Measurements from ENCODE around the gene ELMO1. TPM values are rescaled to one million over a fixed set of nuclear protein-coding genes. Genes with fewer than 3 reads are reported as not detected.

ELMO1 gene
- polyA plus RNA-seq, 1 donor (not counting 4 experiments of a cell fraction or from before 2014, with no cell fraction given): not detected

GRCh38 chr7:36916619-36917018 is 532.0 kb downstream of the ELMO1 start:
- Histone ChIP-seq H3K4me2 (ENCODE audit: control insufficient read depth, extremely low read depth, insufficient read depth, low read depth, low read length) (no peak overlapping the region), H3K36me3 (ENCODE audit: control insufficient read depth in 2 of 2, extremely low read depth in 1 of 2, insufficient read depth in 2 of 2, low read length in 2 of 2) (no peaks in the 10 kb centered on the region), H2AFZ (ENCODE audit: control insufficient read depth, low read length) (no peak overlapping the region), H3K9me1 (ENCODE audit: control insufficient read depth, extremely low read depth, insufficient read depth, low read length) (no peaks in the 10 kb centered on the region), H3K9ac (ENCODE audit: control insufficient read depth, extremely low read depth, insufficient read depth, low read length) (no peak overlapping the region), H3K4me3 (ENCODE audit: control insufficient read depth in 2 of 3, extremely low read depth in 1 of 3, insufficient read depth in 2 of 3, low read depth in 1 of 3, low read length in 3 of 3) (no peak overlapping the region), H3K9me3 (ENCODE audit: control insufficient read depth, low read depth, low read length) (no peaks in the 10 kb centered on the region), H3K4me1 (ENCODE audit: control insufficient read depth, extremely low read depth, insufficient read depth, low read length) (no peaks in the 10 kb centered on the region), H3K27ac (ENCODE audit: control insufficient read depth, insufficient read depth, low read length) (no peak overlapping the region), H4K20me1 (ENCODE audit: control insufficient read depth, extremely low read depth, insufficient read depth, low read length) (no peaks in the 10 kb centered on the region), H3K79me2 (ENCODE audit: control insufficient read depth, insufficient read depth, low read length) (no peaks in the 10 kb centered on the region), H3K27me3 (ENCODE audit: control insufficient read depth, extremely low read depth, insufficient read depth, low read length) (no peaks in the 10 kb centered on the region)
- DNase-seq (ENCODE audit: low read depth, low spot score) (no peak), FAIRE-seq (no peak)
- dilution Hi-C loops (cut with MboI; ENCODE audit: extremely low pct_ligation_motif_present, low sequenced_read_pairs): no loop called here
- no peak for TF ChIP-seq EZH2 (IDR thresholded peaks at IDR 0.05; ENCODE audit: low read length)
- TF ChIP-seq, protein P1, sequence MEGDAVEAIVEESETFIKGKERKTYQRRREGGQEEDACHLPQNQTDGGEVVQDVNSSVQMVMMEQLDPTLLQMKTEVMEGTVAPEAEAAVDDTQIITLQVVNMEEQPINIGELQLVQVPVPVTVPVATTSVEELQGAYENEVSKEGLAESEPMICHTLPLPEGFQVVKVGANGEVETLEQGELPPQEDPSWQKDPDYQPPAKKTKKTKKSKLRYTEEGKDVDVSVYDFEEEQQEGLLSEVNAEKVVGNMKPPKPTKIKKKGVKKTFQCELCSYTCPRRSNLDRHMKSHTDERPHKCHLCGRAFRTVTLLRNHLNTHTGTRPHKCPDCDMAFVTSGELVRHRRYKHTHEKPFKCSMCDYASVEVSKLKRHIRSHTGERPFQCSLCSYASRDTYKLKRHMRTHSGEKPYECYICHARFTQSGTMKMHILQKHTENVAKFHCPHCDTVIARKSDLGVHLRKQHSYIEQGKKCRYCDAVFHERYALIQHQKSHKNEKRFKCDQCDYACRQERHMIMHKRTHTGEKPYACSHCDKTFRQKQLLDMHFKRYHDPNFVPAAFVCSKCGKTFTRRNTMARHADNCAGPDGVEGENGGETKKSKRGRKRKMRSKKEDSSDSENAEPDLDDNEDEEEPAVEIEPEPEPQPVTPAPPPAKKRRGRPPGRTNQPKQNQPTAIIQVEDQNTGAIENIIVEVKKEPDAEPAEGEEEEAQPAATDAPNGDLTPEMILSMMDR (optimal IDR thresholded peaks at IDR 0.05 in 1 of 3, IDR thresholded peaks at IDR 0.05 in 1 of 3, conservative IDR thresholded peaks at IDR 0.05 in 1 of 3; ENCODE audit: extremely low read depth in 1 of 3, insufficient read depth in 2 of 3, low read length in 3 of 3): no peak

DNA sequence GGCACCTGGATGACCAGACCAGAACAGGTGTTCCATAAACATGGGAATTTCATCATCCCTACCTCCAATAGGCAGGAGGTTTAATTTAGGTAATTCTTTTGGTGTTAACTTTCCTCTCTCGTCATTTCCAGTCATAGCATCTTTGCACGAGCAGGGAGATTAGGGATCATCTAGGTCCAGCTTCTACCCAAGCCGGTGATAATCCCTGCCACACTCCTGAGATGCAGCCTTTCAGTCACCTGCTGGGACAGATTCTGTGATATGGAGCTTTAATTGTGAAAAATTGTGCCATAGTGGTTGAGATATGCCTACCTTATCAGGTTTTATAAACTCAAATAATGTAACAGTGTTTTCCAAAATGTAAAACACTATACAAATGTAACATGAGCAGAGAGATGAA is 532.5 kb downstream of the ELMO1 start:
- TF ChIP-seq, protein P1 (optimal IDR thresholded peaks at IDR 0.05 in 1 of 3, IDR thresholded peaks at IDR 0.05 in 1 of 3, conservative IDR thresholded peaks at IDR 0.05 in 1 of 3; ENCODE audit: extremely low read depth in 1 of 3, insufficient read depth in 2 of 3, low read length in 3 of 3): no peak
- no peak for TF ChIP-seq EZH2 (IDR thresholded peaks at IDR 0.05; ENCODE audit: low read length)
- dilution Hi-C loops (cut with MboI; ENCODE audit: extremely low pct_ligation_motif_present, low sequenced_read_pairs): no loop called here
- no peak for FAIRE-seq

More for the DNA sequence above, 532.5 kb downstream of the ELMO1 start:
- H3K9me1 ChIP-seq (ENCODE audit: control insufficient read depth, extremely low read depth, insufficient read depth, low read length): no peaks in the 10 kb centered on the region
- no peaks in the 10 kb centered on the region for H4K20me1 ChIP-seq (ENCODE audit: control insufficient read depth, extremely low read depth, insufficient read depth, low read length)
- DNase-seq (ENCODE audit: low read depth, low spot score): no peak
- no peak overlapping the region for H3K4me3 ChIP-seq (ENCODE audit: control insufficient read depth in 2 of 3, extremely low read depth in 1 of 3, insufficient read depth in 2 of 3, low read depth in 1 of 3, low read length in 3 of 3)
- no peak overlapping the region for H2AFZ ChIP-seq (ENCODE audit: control insufficient read depth, low read length)
- no peak overlapping the region for H3K27ac ChIP-seq (ENCODE audit: control insufficient read depth, insufficient read depth, low read length)
- no peaks in the 10 kb centered on the region for H3K79me2 ChIP-seq (ENCODE audit: control insufficient read depth, insufficient read depth, low read length)
- no peaks in the 10 kb centered on the region for H3K4me1 ChIP-seq (ENCODE audit: control insufficient read depth, extremely low read depth, insufficient read depth, low read length)
- no peaks in the 10 kb centered on the region for H3K36me3 ChIP-seq (ENCODE audit: control insufficient read depth in 2 of 2, extremely low read depth in 1 of 2, insufficient read depth in 2 of 2, low read length in 2 of 2)
- no peak overlapping the region for H3K9ac ChIP-seq (ENCODE audit: control insufficient read depth, extremely low read depth, insufficient read depth, low read length)
- no peak overlapping the region for H3K4me2 ChIP-seq (ENCODE audit: control insufficient read depth, extremely low read depth, insufficient read depth, low read depth, low read length)
- H3K9me3 ChIP-seq (ENCODE audit: control insufficient read depth, low read depth, low read length): no peaks in the 10 kb centered on the region
- no peaks in the 10 kb centered on the region for H3K27me3 ChIP-seq (ENCODE audit: control insufficient read depth, extremely low read depth, insufficient read depth, low read length)

All from keratinocyte (primary cell).